Hepatocyte (in vitro differentiated cells): ENCODE measurements around the gene GPR84. TPM values are rescaled to one million over a fixed set of nuclear protein-coding genes. Genes with fewer than 3 reads are reported as not detected.

Experiments used
- DNase-seq: peaks from one replicate; pipeline ENCODE4 v3.0.0-alpha.2; 2016; ENCODE audit warnings: low spot score
- H2AFZ ChIP-seq: fragments of 200-600 bp; sonication (generic); 2 replicates; pipeline ENCODE4 v1.6.0; 2016; ENCODE audit warnings: antibody characterized with exemption, mild to moderate bottlenecking
- H3K27ac ChIP-seq: fragments of 200-600 bp; sonication (generic); 2 replicates; pipeline ENCODE4 v1.5.1; 2016; ENCODE audit warnings: mild to moderate bottlenecking
- H3K27me3 ChIP-seq: fragments of 200-600 bp; sonication (generic); 2 replicates; pipeline ENCODE4 v1.6.1; 2016
- H3K36me3 ChIP-seq: fragments of 200-600 bp; sonication (generic); replicated peaks from 2 replicates; pipeline ENCODE4 v1.5.1; 2016; ENCODE audit warnings: low read depth; ENCODE audit not compliant: insufficient read depth
- H3K4me1 ChIP-seq: fragments of 200-600 bp; sonication (generic); 2 replicates; pipeline ENCODE4 v1.5.1; 2016; ENCODE audit warnings: mild to moderate bottlenecking, moderate library complexity; ENCODE audit not compliant: insufficient read depth
- H3K4me2 ChIP-seq: fragments of 200-600 bp; sonication (generic); 2 replicates; pipeline ENCODE4 v1.6.0; 2016
- H3K4me3 ChIP-seq: fragments of 200-600 bp; sonication (generic); 2 replicates; pipeline ENCODE4 v1.5.1; 2016; ENCODE audit warnings: mild to moderate bottlenecking
- H3K79me2 ChIP-seq: fragments of 200-600 bp; sonication (generic); 2 replicates; pipeline ENCODE4 v1.6.0; 2017; ENCODE audit warnings: mild to moderate bottlenecking
- H3K9me2 ChIP-seq: fragments of 200-600 bp; sonication (generic); replicated peaks from 2 replicates; pipeline ENCODE4 v1.6.0; 2017; ENCODE audit warnings: mild to moderate bottlenecking; ENCODE audit not compliant: insufficient read depth
- H3K9me3 ChIP-seq: fragments of 200-600 bp; sonication (generic); 2 replicates; pipeline ENCODE4 v1.5.1; 2016; ENCODE audit warnings: low read depth, mild to moderate bottlenecking
- H4K20me1 ChIP-seq: fragments of 200-600 bp; sonication (generic); 2 replicates; pipeline ENCODE4 v1.6.0; 2016; ENCODE audit warnings: mild to moderate bottlenecking; ENCODE audit not compliant: insufficient read depth, poor library complexity, severe bottlenecking
- EZH2 ChIP-seq: fragments of 200-600 bp; sonication (generic); IDR thresholded peaks from 2 replicates; pipeline ENCODE4 v1.6.1; 2016; ENCODE audit warnings: antibody characterized with exemption, mild to moderate bottlenecking, borderline replicate concordance
- EZH2phosphoT487 ChIP-seq: fragments of 200-600 bp; sonication (generic); IDR thresholded peaks from one replicate; pipeline ENCODE4 v1.6.1; 2018; ENCODE audit warnings: antibody characterized with exemption, mild to moderate bottlenecking, low read depth, moderate library complexity; ENCODE audit not compliant: unreplicated experiment, severe bottlenecking
- WGBS: methylation state at CpG from one replicate; pipeline ENCODE4 v1.1.6; 2016; ENCODE audit warnings: low lambda C conversion rate; ENCODE audit errors: missing lambda C conversion rate; 5-methylcytosine and 5-hydroxymethylcytosine counted together
- polyA plus RNA-seq: library from polyadenylated mRNA; unstranded; fragments of >200 nt; fragmentation: Nextera tagmentation; extraction: Ambion mirVana; gene quantifications from 2 replicates; pipeline ENCODE4 v1.2.1, GENCODE V29; 2016
- total RNA-seq: library from RNA; depleted of rRNA; stranded (reverse); fragments of >200 nt; gene quantifications from 2 replicates; pipeline ENCODE4 v1.2.3, GENCODE V29; 2014
- TF ChIP-seq, protein P1 (sequence below): fragments of 200-600 bp; sonication (generic); IDR thresholded peaks from 2 replicates; pipeline ENCODE4 v1.5.1; 2016; ENCODE audit warnings: antibody characterized with exemption, mild to moderate bottlenecking; ENCODE audit not compliant: poor library complexity

Gene GPR84
- total and polyA plus RNA-seq, 2 experiments from 2014 or later = 0.07 TPM; not detected in 1

DNA sequence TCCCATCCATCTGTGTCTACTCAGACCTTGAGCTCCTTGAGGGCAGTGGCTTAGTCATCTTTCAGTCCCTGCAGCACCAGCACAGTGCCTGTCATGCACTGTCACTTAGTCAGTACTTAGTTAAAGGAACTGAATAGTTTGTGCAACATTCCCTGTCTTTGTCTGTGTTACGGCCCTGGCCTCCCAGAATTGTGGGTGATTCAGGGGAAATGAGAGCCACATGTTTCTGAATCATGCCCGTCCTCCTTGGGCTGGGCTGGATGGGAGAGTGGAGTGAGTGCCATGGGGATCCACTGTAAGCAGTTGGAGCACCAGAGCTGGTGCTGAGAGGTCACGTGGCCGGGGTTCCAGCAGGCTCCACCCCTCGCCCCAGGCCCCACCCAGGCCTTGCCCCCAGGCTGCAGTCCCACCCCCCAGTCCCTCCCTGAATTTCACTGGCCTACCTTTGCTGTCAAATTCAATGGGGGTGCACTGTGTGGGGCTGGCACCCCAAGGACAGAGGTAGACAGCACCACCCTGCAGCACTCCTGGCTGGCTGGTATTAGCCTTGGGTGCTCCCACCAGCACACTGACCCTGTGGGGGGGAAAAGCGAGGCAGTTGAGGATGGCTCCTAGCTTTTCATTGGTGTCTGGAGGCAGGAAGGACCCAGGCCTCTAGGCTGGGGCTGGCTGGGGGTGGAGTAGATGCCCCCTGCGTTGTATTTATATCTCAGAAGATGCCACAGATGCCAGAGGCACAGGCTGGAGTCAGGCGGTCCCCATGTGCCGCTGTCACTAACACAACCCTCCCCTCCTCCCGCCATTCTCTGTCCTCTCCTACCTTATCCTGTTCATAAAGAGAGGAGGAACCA, 47.3 kb upstream of the GPR84 start:
- Histone ChIP-seq H3K9me2 (no peaks in the 10 kb centered on the region), H4K20me1 (peaks cover 6% of the 10 kb centered on the region), H3K4me3 (no peak overlapping the region), H3K9me3 (no peaks in the 10 kb centered on the region), H3K4me2 (no peak overlapping the region), H3K27ac (no peak overlapping the region), H3K27me3 (no peaks in the 10 kb centered on the region), H3K36me3 (no peaks in the 10 kb centered on the region), H3K79me2 (peaks cover 24% of the 10 kb centered on the region), H3K4me1 (no peaks in the 10 kb centered on the region), H2AFZ (no peak overlapping the region)
- TF ChIP-seq, protein P1, sequence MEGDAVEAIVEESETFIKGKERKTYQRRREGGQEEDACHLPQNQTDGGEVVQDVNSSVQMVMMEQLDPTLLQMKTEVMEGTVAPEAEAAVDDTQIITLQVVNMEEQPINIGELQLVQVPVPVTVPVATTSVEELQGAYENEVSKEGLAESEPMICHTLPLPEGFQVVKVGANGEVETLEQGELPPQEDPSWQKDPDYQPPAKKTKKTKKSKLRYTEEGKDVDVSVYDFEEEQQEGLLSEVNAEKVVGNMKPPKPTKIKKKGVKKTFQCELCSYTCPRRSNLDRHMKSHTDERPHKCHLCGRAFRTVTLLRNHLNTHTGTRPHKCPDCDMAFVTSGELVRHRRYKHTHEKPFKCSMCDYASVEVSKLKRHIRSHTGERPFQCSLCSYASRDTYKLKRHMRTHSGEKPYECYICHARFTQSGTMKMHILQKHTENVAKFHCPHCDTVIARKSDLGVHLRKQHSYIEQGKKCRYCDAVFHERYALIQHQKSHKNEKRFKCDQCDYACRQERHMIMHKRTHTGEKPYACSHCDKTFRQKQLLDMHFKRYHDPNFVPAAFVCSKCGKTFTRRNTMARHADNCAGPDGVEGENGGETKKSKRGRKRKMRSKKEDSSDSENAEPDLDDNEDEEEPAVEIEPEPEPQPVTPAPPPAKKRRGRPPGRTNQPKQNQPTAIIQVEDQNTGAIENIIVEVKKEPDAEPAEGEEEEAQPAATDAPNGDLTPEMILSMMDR = no peak
- no peak for TF ChIP-seq EZH2
- TF ChIP-seq EZH2phosphoT487 = no peak
- WGBS = 75% methylated on average over 8 of the region's 10 CpGs
- peak; percentile 46 for DNase-seq

DNA sequence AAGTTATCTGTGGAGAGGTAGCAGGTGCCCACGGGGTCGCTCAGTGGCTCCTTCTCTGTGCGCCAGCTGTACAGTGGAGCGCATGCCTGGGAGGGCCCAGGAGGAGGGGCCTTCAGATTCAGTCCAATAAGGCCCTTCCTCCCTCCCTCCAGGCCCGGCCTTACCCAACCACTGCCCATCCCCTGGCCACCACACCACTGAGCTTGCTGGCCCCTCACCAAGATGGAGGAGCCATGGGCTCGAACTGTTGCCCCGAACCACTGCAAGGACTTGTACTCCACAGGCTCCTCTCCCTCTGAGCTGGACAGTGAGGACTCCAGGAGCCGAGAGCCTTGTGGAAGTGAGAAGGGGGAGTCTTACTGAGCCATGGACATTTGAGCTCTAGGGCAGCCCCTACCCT, 45.0 kb upstream of the GPR84 start:
- Histone ChIP-seq H3K4me2 (no peak overlapping the region), H4K20me1 (peaks cover 6% of the 10 kb centered on the region), H3K79me2 (peaks cover 8% of the 10 kb centered on the region), H3K4me1 (no peaks in the 10 kb centered on the region), H3K27ac (no peak overlapping the region), H3K9me3 (no peaks in the 10 kb centered on the region), H2AFZ (no peak overlapping the region), H3K27me3 (no peaks in the 10 kb centered on the region), H3K36me3 (no peaks in the 10 kb centered on the region), H3K9me2 (no peaks in the 10 kb centered on the region), H3K4me3 (no peak overlapping the region)
- no peak for DNase-seq
- 96% methylated on average over 8 of the region's 8 CpGs for WGBS
- TF ChIP-seq EZH2phosphoT487 = no peak
- TF ChIP-seq, protein P1 = no peak
- TF ChIP-seq EZH2 = no peak

DNA sequence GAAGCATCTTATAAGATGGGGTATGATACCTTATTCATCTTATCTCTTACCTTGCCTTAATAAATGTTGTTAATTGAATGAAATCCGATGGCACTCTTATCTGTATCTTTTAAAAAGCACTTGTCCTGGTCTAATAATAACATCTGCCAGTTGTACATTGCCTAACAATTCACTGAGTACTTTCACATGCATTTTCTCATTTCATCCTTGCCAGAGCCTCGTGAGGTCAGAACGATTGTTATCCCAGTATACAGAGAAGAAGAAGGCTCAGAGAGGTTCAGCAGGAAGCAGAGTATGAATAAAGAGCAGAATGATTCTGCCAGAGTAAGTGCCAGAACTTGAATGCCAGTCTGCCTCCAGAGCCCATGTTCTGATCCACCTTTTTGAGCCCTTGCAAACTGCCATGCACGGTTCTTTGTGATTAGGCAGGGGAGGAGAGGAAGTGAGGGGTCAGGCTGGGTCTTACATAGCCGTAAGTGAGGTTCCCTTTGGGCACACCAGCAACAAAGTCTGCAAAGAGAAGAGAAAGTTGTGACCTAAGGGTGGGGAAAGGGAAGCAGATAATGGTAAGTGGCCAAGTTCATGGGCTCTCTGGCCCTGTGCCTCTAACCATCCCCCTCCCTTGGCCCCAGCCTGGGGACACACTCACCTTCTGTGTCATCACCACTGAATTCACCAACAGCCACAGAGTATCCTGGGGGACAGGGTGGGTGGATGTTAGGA, 43.1 kb upstream of the GPR84 start:
- Histone ChIP-seq H3K9me3 (no peaks in the 10 kb centered on the region), H3K36me3 (no peaks in the 10 kb centered on the region), H4K20me1 (no peaks in the 10 kb centered on the region), H3K79me2 (no peaks in the 10 kb centered on the region), H3K27me3 (no peaks in the 10 kb centered on the region), H3K4me2 (no peak overlapping the region), H3K4me3 (no peak overlapping the region), H2AFZ (no peak overlapping the region), H3K4me1 (no peaks in the 10 kb centered on the region), H3K9me2 (no peaks in the 10 kb centered on the region), H3K27ac (no peak overlapping the region)
- no peak for DNase-seq
- 81% methylated on average over 5 of the region's 5 CpGs for WGBS
- TF ChIP-seq EZH2 (no peak), EZH2phosphoT487 (no peak)
- TF ChIP-seq, protein P1 = no peak
